GM21360 (cell line): ENCODE data around the gene ABTB1.
"Not testable (repeated sequence)": the region's sequence is repeated elsewhere in the genome, so short reads cannot be mapped to it uniquely, and the experiment has no call there.

Experiments used
- ATAC-seq: cut with Tn5 transposase; IDR thresholded peaks from one replicate; pipeline ENCODE4 v1.9.1; 2021; ENCODE audit warnings: mild to moderate bottlenecking, moderate library complexity; ENCODE audit not compliant: unreplicated experiment

The ABTB1 gene

GRCh38 chr3:127647845-127648204, 24.9 kb upstream of the ABTB1 start:
- ATAC-seq = no peak

GRCh38 chr3:127650236-127650635, 22.5 kb upstream of the ABTB1 start:
- ATAC-seq = no peak

- ATAC-seq = no peak
Measured at GRCh38 chr3:127651516-127652172, 21.1 kb upstream of the ABTB1 start.

- no peak for ATAC-seq
Measured at GRCh38 chr3:127652246-127652995, 20.3 kb upstream of the ABTB1 start.

GRCh38 chr3:127654374-127654773, 18.4 kb upstream of the ABTB1 start:
- no peak for ATAC-seq

GRCh38 chr3:127654993-127655392, 17.8 kb upstream of the ABTB1 start:
- ATAC-seq = not testable (repeated sequence)

- no peak for ATAC-seq
Measured at GRCh38 chr3:127655641-127656040, 17.1 kb upstream of the ABTB1 start.

GRCh38 chr3:127656906-127657305, 15.8 kb upstream of the ABTB1 start:
- no peak for ATAC-seq

GRCh38 chr3:127658234-127658633, 14.5 kb upstream of the ABTB1 start:
- ATAC-seq = no peak

GRCh38 chr3:127660621-127661251, 12.0 kb upstream of the ABTB1 start:
- ATAC-seq = no peak

- ATAC-seq = no peak
Measured at GRCh38 chr3:127661600-127661999, 11.2 kb upstream of the ABTB1 start.

GRCh38 chr3:127662001-127662469, 10.7 kb upstream of the ABTB1 start:
- no peak for ATAC-seq

GRCh38 chr3:127663151-127663550, 9.6 kb upstream of the ABTB1 start:
- no peak for ATAC-seq

GRCh38 chr3:127665165-127665564, 7.6 kb upstream of the ABTB1 start:
- ATAC-seq = no peak

GRCh38 chr3:127665586-127665985, 7.2 kb upstream of the ABTB1 start:
- ATAC-seq = no peak

- no peak for ATAC-seq
Measured at GRCh38 chr3:127666676-127667075, 6.1 kb upstream of the ABTB1 start.

- no peak for ATAC-seq
Measured at GRCh38 chr3:127667119-127667681, 5.6 kb upstream of the ABTB1 start.

GRCh38 chr3:127668906-127669305, 3.8 kb upstream of the ABTB1 start:
- no peak for ATAC-seq

- no peak for ATAC-seq
Measured at GRCh38 chr3:127669541-127670228, 3.1 kb upstream of the ABTB1 start.

- no peak for ATAC-seq
Measured at GRCh38 chr3:127670229-127670559, 2.6 kb upstream of the ABTB1 start.
